ENCODE measurements around the gene FNBP1L. TPM values are rescaled to one million over a fixed set of nuclear protein-coding genes. Genes with fewer than 3 reads are reported as not detected.

The FNBP1L gene
- total and polyA plus RNA-seq, 2 of the 8 experiments (the other 6 are each of a cell fraction or from before 2014, with no cell fraction given), result 48.9 to 95.9 TPM

DNA sequence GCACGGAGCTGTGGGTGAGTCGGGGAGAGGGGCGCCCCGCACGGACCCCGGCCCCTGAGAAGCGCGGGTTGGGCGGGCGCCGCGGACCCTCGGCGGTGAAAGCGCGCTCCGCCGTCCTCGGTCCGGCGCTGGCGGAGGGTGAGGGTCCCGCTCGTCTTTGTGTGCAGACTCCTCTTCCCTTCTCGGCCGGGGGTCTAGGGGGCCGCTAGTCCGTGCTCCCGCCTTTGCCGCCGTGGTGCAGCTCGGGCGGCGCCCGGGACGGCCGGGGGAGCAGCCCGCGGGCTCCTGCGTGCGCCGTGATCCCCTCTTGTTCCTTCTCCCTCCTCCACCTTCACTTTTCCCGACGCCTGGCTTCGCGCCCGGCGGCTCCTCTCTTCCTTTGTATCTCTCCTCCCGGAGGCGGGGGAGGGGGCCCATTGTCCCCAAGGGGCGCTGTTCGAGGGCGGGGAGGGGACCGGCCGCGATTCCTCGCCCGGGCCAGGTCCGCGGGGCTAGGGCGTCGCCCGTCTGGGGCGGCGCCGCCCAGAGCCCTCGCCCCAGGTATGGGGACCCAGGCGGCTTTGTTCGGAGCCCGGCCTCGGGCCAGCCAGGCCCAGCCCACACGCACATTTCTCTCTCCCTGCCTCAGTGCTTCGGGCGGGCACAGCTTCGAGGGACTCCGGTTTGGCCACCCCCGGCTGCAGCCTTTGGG, 519 bp downstream of the FNBP1L start (continued):
- TF ChIP-seq TAF7 (optimal IDR thresholded peaks at IDR 0.05; ENCODE audit: borderline replicate concordance, low read depth, low read length) (peak; percentile 72), CTBP2 (IDR thresholded peaks at IDR 0.05; ENCODE audit: borderline replicate concordance, insufficient read depth, insufficient read length, low read length) (no peak), JUN (IDR thresholded peaks at IDR 0.05; ENCODE audit: low read depth, low read length) (no peak), GTF2F1 (IDR thresholded peaks at IDR 0.05; ENCODE audit: borderline replicate concordance, low read depth, low read length) (no peak), KDM4A (IDR thresholded peaks at IDR 0.05; ENCODE audit: low read depth, low read length, severe bottlenecking) (peak; percentile 72), SIX5 (IDR thresholded peaks at IDR 0.05; ENCODE audit: low read depth, low read length) (no peak), EGR1 (IDR thresholded peaks at IDR 0.05; ENCODE audit: borderline replicate concordance, low read depth, low read length) (no peak), TAF1 (IDR thresholded peaks at IDR 0.05; ENCODE audit: low read depth, low read length) (no peak), CEBPB (IDR thresholded peaks at IDR 0.05; ENCODE audit: low read depth, low read length) (no peak), RXRA (IDR thresholded peaks at IDR 0.05; ENCODE audit: insufficient read depth, low read depth, low read length) (no peak), SP1 (IDR thresholded peaks at IDR 0.05; ENCODE audit: low read depth, low read length) (no peak), GABPA (IDR thresholded peaks at IDR 0.05; ENCODE audit: borderline replicate concordance, insufficient read depth, low read length) (no peak), SIN3A (conservative IDR thresholded peaks at IDR 0.05 in 1 of 2, IDR thresholded peaks at IDR 0.05 in 1 of 2; ENCODE audit: low read depth in 1 of 2, low read length in 2 of 2) (peak in 1 of 2 experiments; percentile 27; a peak in 1 of 4 replicates), POU5F1 (IDR thresholded peaks at IDR 0.05; ENCODE audit: low read depth, low read length) (no peak), PHF8 (conservative IDR thresholded peaks at IDR 0.05; ENCODE audit: low read depth, low read length) (peak; percentile 50), SAP30 (IDR thresholded peaks at IDR 0.05; ENCODE audit: insufficient read depth, insufficient replicate concordance, low read length) (no peak), BCL11A (IDR thresholded peaks at IDR 0.05; ENCODE audit: low read depth in 2 of 2, low read length in 2 of 2) (no peak), HDAC6 (IDR thresholded peaks at IDR 0.05; ENCODE audit: low read depth, low read length) (no peak), BRCA1 (IDR thresholded peaks at IDR 0.05; ENCODE audit: low read depth, low read length) (no peak), SIRT6 (IDR thresholded peaks at IDR 0.05; ENCODE audit: low read length) (no peak), POLR2A (IDR thresholded peaks at IDR 0.05; ENCODE audit: control extremely low read depth in 1 of 2, low read depth in 2 of 2, low read length in 2 of 2) (peak; percentile 3 to 75), CHD1 (IDR thresholded peaks at IDR 0.05; ENCODE audit: low read depth, low read length) (no peak)
- TF ChIP-seq, protein P1, sequence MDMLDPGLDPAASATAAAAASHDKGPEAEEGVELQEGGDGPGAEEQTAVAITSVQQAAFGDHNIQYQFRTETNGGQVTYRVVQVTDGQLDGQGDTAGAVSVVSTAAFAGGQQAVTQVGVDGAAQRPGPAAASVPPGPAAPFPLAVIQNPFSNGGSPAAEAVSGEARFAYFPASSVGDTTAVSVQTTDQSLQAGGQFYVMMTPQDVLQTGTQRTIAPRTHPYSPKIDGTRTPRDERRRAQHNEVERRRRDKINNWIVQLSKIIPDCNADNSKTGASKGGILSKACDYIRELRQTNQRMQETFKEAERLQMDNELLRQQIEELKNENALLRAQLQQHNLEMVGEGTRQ (IDR thresholded peaks at IDR 0.05; ENCODE audit: low read length), result no peak
- TF ChIP-seq, protein P2, sequence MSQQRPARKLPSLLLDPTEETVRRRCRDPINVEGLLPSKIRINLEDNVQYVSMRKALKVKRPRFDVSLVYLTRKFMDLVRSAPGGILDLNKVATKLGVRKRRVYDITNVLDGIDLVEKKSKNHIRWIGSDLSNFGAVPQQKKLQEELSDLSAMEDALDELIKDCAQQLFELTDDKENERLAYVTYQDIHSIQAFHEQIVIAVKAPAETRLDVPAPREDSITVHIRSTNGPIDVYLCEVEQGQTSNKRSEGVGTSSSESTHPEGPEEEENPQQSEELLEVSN (IDR thresholded peaks at IDR 0.05), result 0 out of 2 replicates have a peak, but pooled peaks have one; percentile 7

All from H1 (cell line).